Endothelial cell of umbilical vein (primary cell): ENCODE data around the gene SCTR.

ENCODE experiments used
- FOS ChIP-seq: IDR thresholded peaks from 2 replicates; pipeline ENCODE4 v1.6.1; 2011; ENCODE audit warnings: mild to moderate bottlenecking, low read length, moderate library complexity, borderline replicate concordance; ENCODE audit not compliant: insufficient read depth
- TF ChIP-seq, protein P1 (sequence below), 2 donors: IDR thresholded peaks; 1 replicate in 1 of 2; 2 replicates in 1 of 2; pipeline ENCODE4 v1.5.1; 2011; ENCODE audit warnings: low read length in 2 of 2, mild to moderate bottlenecking in 2 of 2, moderate library complexity in 2 of 2, control low read depth in 1 of 2, inconsistent platforms in 1 of 2, low read depth in 1 of 2; ENCODE audit not compliant: insufficient read depth in 1 of 2; ENCODE audit errors: extremely low read depth in 1 of 2

DNA sequence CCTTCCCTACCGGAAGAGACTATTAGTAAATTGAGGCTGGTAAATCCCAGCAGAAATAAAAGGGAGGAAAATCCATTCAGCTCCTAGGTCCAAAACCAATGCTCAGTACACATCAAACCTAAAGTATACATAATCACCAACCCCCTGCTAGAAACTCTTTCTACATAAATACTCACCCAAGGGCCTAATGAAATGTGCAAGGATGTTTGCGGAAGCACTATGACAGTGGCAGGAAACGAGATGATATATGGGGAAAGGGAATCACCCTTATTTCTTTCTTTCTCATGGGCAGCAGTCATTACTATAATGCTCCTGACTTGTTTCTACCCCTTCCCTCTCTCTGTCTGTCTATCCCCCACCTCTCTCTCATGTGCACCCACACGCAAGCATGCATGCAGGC is 1.3 kb upstream of the SCTR start:
- TF ChIP-seq, protein P1, sequence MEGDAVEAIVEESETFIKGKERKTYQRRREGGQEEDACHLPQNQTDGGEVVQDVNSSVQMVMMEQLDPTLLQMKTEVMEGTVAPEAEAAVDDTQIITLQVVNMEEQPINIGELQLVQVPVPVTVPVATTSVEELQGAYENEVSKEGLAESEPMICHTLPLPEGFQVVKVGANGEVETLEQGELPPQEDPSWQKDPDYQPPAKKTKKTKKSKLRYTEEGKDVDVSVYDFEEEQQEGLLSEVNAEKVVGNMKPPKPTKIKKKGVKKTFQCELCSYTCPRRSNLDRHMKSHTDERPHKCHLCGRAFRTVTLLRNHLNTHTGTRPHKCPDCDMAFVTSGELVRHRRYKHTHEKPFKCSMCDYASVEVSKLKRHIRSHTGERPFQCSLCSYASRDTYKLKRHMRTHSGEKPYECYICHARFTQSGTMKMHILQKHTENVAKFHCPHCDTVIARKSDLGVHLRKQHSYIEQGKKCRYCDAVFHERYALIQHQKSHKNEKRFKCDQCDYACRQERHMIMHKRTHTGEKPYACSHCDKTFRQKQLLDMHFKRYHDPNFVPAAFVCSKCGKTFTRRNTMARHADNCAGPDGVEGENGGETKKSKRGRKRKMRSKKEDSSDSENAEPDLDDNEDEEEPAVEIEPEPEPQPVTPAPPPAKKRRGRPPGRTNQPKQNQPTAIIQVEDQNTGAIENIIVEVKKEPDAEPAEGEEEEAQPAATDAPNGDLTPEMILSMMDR (IDR thresholded peaks at IDR 0.05; ENCODE audit: extremely low read depth in 1 of 2, insufficient read depth in 1 of 2, low read depth in 1 of 2, low read length in 2 of 2): no peak
- TF ChIP-seq FOS: no peak
